Central memory CD8-positive, alpha-beta T cell (primary cell): ENCODE data around the gene SS18.

ENCODE experiments used
- ATAC-seq: fragments of 150-1000 bp; cut with Tn5 transposase; replicated peaks from 2 replicates; pipeline ENCODE4 v1.10.0; 2022; ENCODE audit warnings: mild to moderate bottlenecking, moderate FRiP score, moderate number of reproducible peaks; ENCODE audit not compliant: poor library complexity, severe bottlenecking; ENCODE audit errors: extremely low read depth
- DNase-seq, 2 donors: peaks; one replicate each; pipeline ENCODE4 v3.0.0; 2021; ENCODE audit warnings: low spot score in 2 of 2
- H3K27ac Mint-ChIP-seq: one replicate; pipeline ENCODE4 v1.8.0; 2022; ENCODE audit warnings: low read depth, mild to moderate bottlenecking, moderate library complexity, mixed read lengths
- H3K27me3 Mint-ChIP-seq: one replicate; pipeline ENCODE4 v1.8.0; 2022; ENCODE audit warnings: mixed read lengths
- H3K36me3 Mint-ChIP-seq: one replicate; pipeline ENCODE4 v1.8.0; 2022; ENCODE audit warnings: mild to moderate bottlenecking, moderate library complexity, mixed read lengths; ENCODE audit not compliant: insufficient read depth
- H3K4me1 Mint-ChIP-seq: one replicate; pipeline ENCODE4 v1.8.0; 2022; ENCODE audit warnings: mixed read lengths
- H3K4me3 Mint-ChIP-seq: one replicate; pipeline ENCODE4 v1.8.0; 2022; ENCODE audit warnings: mild to moderate bottlenecking, moderate library complexity, mixed read lengths
- H3K9me3 Mint-ChIP-seq: one replicate; pipeline ENCODE4 v1.8.0; 2022; ENCODE audit warnings: mixed read lengths

The SS18 gene

GRCh38 chr18:26096852-26097251 is 6.4 kb upstream of the SS18 start:
- no peak overlapping the region for H3K27ac Mint-ChIP-seq
- H3K9me3 Mint-ChIP-seq: no peaks in the 10 kb centered on the region
- H3K36me3 Mint-ChIP-seq: no peaks in the 10 kb centered on the region
- DNase-seq (no peak), ATAC-seq (no peak)
- H3K4me3 Mint-ChIP-seq: no peak overlapping the region
- H3K27me3 Mint-ChIP-seq: no peaks in the 10 kb centered on the region
- H3K4me1 Mint-ChIP-seq: no peaks in the 10 kb centered on the region

GRCh38 chr18:26091047-26091630 is 726 bp upstream of the SS18 start:
- H3K4me1 Mint-ChIP-seq: peaks cover 35% of the 10 kb centered on the region
- H3K4me3 Mint-ChIP-seq: peak overlapping the region; percentile 93
- no peaks in the 10 kb centered on the region for H3K27me3 Mint-ChIP-seq
- H3K36me3 Mint-ChIP-seq: peaks cover 19% of the 10 kb centered on the region
- no peak for DNase-seq
- peak overlapping the region; percentile 94 for H3K27ac Mint-ChIP-seq
- no peaks in the 10 kb centered on the region for H3K9me3 Mint-ChIP-seq
- peak; percentile 41 for ATAC-seq

GRCh38 chr18:26089293-26090129 is 902 bp downstream of the SS18 start:
- ATAC-seq: no peak
- Mint-ChIP-seq H3K9me3 (no peaks in the 10 kb centered on the region), H3K36me3 (peaks cover 21% of the 10 kb centered on the region), H3K27me3 (no peaks in the 10 kb centered on the region), H3K4me1 (peaks cover 35% of the 10 kb centered on the region), H3K4me3 (peak overlapping the region; percentile 93), H3K27ac (peak overlapping the region; percentile 94)
- no peak for DNase-seq

- no peak for ATAC-seq
- Mint-ChIP-seq H3K4me1 (peaks cover 44% of the 10 kb centered on the region), H3K27me3 (no peaks in the 10 kb centered on the region), H3K27ac (peak overlapping the region; percentile 94), H3K36me3 (peaks cover 30% of the 10 kb centered on the region), H3K4me3 (peak overlapping the region; percentile 93), H3K9me3 (no peaks in the 10 kb centered on the region)
- DNase-seq: no peak
Measured at GRCh38 chr18:26088487-26088886, 1.9 kb downstream of the SS18 start.

GRCh38 chr18:26086959-26087358 is 3.5 kb downstream of the SS18 start:
- Mint-ChIP-seq H3K27ac (no peak overlapping the region), H3K36me3 (peaks cover 41% of the 10 kb centered on the region)

GRCh38 chr18:26085056-26085455 is 5.4 kb downstream of the SS18 start:
- no peak overlapping the region for H3K4me3 Mint-ChIP-seq
- peaks cover 41% of the 10 kb centered on the region for H3K36me3 Mint-ChIP-seq
- H3K4me1 Mint-ChIP-seq: peaks cover 46% of the 10 kb centered on the region
- no peaks in the 10 kb centered on the region for H3K27me3 Mint-ChIP-seq
- no peak overlapping the region for H3K27ac Mint-ChIP-seq
- DNase-seq (no peak), ATAC-seq (no peak)
- H3K9me3 Mint-ChIP-seq: no peaks in the 10 kb centered on the region

More at GRCh38 chr18:26086959-26087358, 3.5 kb downstream of the SS18 start:
- Mint-ChIP-seq H3K4me3 (no peak overlapping the region), H3K4me1 (peaks cover 49% of the 10 kb centered on the region), H3K27me3 (no peaks in the 10 kb centered on the region), H3K9me3 (no peaks in the 10 kb centered on the region)
- DNase-seq: no peak
- no peak for ATAC-seq

- H3K27ac Mint-ChIP-seq: no peak overlapping the region
- ATAC-seq (no peak), DNase-seq (no peak)
- H3K4me1 Mint-ChIP-seq: peaks cover 33% of the 10 kb centered on the region
- H3K36me3 Mint-ChIP-seq: peaks cover 39% of the 10 kb centered on the region
- H3K9me3 Mint-ChIP-seq: no peaks in the 10 kb centered on the region
- H3K27me3 Mint-ChIP-seq: no peaks in the 10 kb centered on the region
- H3K4me3 Mint-ChIP-seq: no peak overlapping the region
Measured at GRCh38 chr18:26083099-26083498, 7.3 kb downstream of the SS18 start.

- Mint-ChIP-seq H3K27ac (no peak overlapping the region), H3K36me3 (peaks cover 39% of the 10 kb centered on the region), H3K4me3 (no peak overlapping the region), H3K4me1 (peaks cover 27% of the 10 kb centered on the region), H3K9me3 (no peaks in the 10 kb centered on the region), H3K27me3 (no peaks in the 10 kb centered on the region)
- no peak for ATAC-seq
- DNase-seq: no peak
Measured at GRCh38 chr18:26082475-26082874, 7.9 kb downstream of the SS18 start.

- Mint-ChIP-seq H3K27me3 (no peaks in the 10 kb centered on the region), H3K4me3 (no peak overlapping the region), H3K36me3 (peaks cover 44% of the 10 kb centered on the region), H3K9me3 (no peaks in the 10 kb centered on the region), H3K27ac (no peak overlapping the region), H3K4me1 (peaks cover 31% of the 10 kb centered on the region)
- DNase-seq (no peak), ATAC-seq (no peak)
Measured at GRCh38 chr18:26074246-26074645, 16.2 kb downstream of the SS18 start.

GRCh38 chr18:26073758-26074157 is 16.7 kb downstream of the SS18 start:
- Mint-ChIP-seq H3K4me1 (peaks cover 31% of the 10 kb centered on the region), H3K4me3 (no peak overlapping the region), H3K27ac (no peak overlapping the region), H3K27me3 (no peaks in the 10 kb centered on the region), H3K9me3 (no peaks in the 10 kb centered on the region), H3K36me3 (peaks cover 42% of the 10 kb centered on the region)
- ATAC-seq (no peak), DNase-seq (no peak)

GRCh38 chr18:26071725-26072124 is 18.7 kb downstream of the SS18 start:
- Mint-ChIP-seq H3K4me3 (no peak overlapping the region), H3K36me3 (peaks cover 54% of the 10 kb centered on the region), H3K4me1 (peaks cover 40% of the 10 kb centered on the region), H3K27ac (no peak overlapping the region), H3K27me3 (no peaks in the 10 kb centered on the region), H3K9me3 (no peaks in the 10 kb centered on the region)
- no peak for ATAC-seq
- DNase-seq: no peak

GRCh38 chr18:26071020-26071419 is 19.4 kb downstream of the SS18 start:
- no peaks in the 10 kb centered on the region for H3K9me3 Mint-ChIP-seq
- DNase-seq: no peak
- H3K4me1 Mint-ChIP-seq: peaks cover 42% of the 10 kb centered on the region
- H3K27ac Mint-ChIP-seq: no peak overlapping the region
- no peak for ATAC-seq
- H3K36me3 Mint-ChIP-seq: peaks cover 56% of the 10 kb centered on the region
- H3K27me3 Mint-ChIP-seq: no peaks in the 10 kb centered on the region
- H3K4me3 Mint-ChIP-seq: no peak overlapping the region

GRCh38 chr18:26059357-26059756 is 31.1 kb downstream of the SS18 start:
- Mint-ChIP-seq H3K36me3 (peaks cover 39% of the 10 kb centered on the region), H3K4me3 (no peak overlapping the region), H3K27ac (peak overlapping the region; percentile 72), H3K4me1 (peaks cover 30% of the 10 kb centered on the region), H3K9me3 (no peaks in the 10 kb centered on the region), H3K27me3 (no peaks in the 10 kb centered on the region)
- ATAC-seq (no peak), DNase-seq (no peak)
